HUES6 (cell line): ENCODE results near the gene DENND1A.

Experiments used
- H3K27ac ChIP-seq: 2 replicates; pipeline ENCODE4 v1.7.0; 2013; ENCODE audit warnings: low read depth, mild to moderate bottlenecking, low read length, inconsistent platforms
- H3K27me3 ChIP-seq: 2 replicates; pipeline ENCODE4 v1.6.1; 2013; ENCODE audit warnings: low read length; ENCODE audit not compliant: control insufficient read depth, insufficient read depth
- H3K36me3 ChIP-seq: 2 replicates; pipeline ENCODE4 v1.6.1; 2013; ENCODE audit warnings: low read length; ENCODE audit not compliant: control insufficient read depth, insufficient read depth
- H3K4me1 ChIP-seq: 2 replicates; pipeline ENCODE4 v1.6.1; 2013; ENCODE audit warnings: low read length; ENCODE audit not compliant: control insufficient read depth, insufficient read depth
- H3K4me3 ChIP-seq: 2 replicates; pipeline ENCODE4 v1.5.1; 2013; ENCODE audit warnings: low read depth, low read length
- H3K9ac ChIP-seq: one replicate; pipeline ENCODE4 v1.6.1; 2013; ENCODE audit warnings: mild to moderate bottlenecking, low read length
- H3K9me3 ChIP-seq: 2 replicates; pipeline ENCODE4 v1.6.1; 2013; ENCODE audit warnings: low read depth, low read length; ENCODE audit not compliant: control insufficient read depth, insufficient read depth

DENND1A gene

DNA sequence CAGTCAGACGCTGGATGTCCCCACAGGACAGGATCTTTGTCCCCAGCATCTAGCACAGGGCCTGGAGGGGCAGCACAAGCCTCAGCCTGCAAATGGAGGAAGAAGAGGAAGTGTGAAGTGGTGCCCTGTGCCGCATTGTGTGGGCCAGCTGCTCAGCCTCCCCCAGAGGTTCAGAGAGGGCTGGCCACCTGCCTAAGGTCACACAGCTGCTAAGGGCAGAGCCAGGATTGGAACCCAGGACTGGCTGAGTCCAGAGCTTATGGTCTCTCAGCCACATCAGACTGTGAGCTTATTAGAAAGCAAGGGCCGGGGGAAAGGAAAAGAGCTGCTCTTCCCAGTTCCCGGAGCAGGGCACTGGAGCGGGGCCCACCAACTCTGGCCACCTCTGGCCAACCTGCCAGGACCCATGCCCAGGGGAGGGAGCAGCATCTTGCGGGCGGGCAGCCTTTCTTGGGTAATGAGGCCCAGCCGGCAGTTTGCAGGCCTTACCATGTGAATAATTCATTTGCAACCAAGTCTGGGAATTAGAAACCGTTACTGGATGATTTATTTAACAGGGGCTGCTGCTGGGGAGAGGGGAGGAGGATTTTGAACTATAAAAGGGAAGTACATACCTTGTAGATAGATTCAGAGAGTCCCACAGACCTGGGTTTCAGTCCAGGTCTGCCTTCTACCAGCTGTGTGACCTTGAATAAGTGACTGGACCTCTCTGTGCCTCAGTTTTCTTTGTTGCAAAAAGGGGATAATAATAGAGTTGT is 585.6 kb downstream of the DENND1A start:
- Histone ChIP-seq H3K27ac (no peak overlapping the region), H3K4me3 (no peak overlapping the region), H3K36me3 (no peaks in the 10 kb centered on the region), H3K9ac (no peak overlapping the region), H3K27me3 (no peaks in the 10 kb centered on the region), H3K9me3 (no peaks in the 10 kb centered on the region), H3K4me1 (peaks cover 18% of the 10 kb centered on the region)

DNA sequence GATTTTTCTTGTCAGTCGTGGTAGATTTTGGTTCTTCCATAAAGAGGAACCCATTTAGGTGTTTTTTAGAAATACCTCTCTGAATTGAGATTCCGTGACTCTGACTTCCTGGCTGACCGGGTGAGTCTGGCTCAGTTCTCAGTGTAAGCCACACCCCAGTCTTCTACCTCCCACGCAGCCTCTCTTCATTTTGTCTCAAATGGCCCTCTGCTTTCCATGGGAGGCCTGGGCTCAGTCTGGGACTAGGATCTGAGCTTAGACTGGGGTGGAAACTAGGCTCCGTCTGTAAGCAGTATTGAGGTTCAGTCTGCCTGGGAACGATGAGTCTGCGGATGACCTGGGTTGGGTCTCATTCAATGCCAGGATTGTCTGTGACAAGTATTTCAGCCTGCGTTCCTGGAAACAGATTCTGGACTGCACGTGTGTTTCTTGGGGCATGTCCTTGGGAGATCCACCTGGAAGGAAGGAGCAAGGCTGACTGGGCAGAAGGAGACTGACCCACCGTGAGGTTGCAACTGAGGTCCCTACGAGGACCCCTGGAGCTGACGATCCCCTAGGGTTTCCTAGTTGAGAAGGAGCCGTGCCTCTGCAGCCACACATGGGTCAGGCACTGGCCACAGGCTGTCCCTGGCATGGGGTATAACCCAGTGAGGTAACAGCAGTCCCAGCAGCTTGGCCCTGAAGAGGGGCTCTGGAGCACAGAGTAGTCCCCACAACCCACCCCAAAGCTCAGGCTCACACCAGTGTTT is 586.3 kb downstream of the DENND1A start:
- Histone ChIP-seq H3K36me3 (no peaks in the 10 kb centered on the region), H3K27ac (no peak overlapping the region), H3K9me3 (no peaks in the 10 kb centered on the region), H3K9ac (no peak overlapping the region), H3K27me3 (no peaks in the 10 kb centered on the region), H3K4me3 (no peak overlapping the region), H3K4me1 (peaks cover 21% of the 10 kb centered on the region)

DNA sequence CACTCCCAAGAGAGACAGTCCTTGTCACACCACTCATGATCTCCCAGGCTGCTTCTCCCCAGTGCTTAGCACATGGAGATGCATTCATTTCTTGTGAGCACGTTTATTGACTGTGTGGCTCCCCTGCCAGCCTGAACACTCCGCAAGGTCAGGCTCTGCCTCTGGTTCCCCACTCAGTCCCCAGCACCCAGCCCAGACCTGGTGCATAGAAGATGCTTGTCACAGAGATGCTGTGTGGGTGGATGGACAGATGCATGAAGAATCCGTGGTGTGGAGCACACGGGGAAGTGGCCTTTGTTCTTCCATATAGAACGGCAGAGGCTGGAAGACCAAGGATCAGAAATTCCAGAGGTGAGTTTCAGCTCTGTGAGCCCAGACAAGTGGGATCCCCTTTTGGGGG is 587.7 kb downstream of the DENND1A start:
- Histone ChIP-seq H3K4me1 (peaks cover 21% of the 10 kb centered on the region), H3K27ac (no peak overlapping the region), H3K9ac (no peak overlapping the region), H3K27me3 (no peaks in the 10 kb centered on the region), H3K4me3 (no peak overlapping the region), H3K9me3 (no peaks in the 10 kb centered on the region), H3K36me3 (no peaks in the 10 kb centered on the region)

DNA sequence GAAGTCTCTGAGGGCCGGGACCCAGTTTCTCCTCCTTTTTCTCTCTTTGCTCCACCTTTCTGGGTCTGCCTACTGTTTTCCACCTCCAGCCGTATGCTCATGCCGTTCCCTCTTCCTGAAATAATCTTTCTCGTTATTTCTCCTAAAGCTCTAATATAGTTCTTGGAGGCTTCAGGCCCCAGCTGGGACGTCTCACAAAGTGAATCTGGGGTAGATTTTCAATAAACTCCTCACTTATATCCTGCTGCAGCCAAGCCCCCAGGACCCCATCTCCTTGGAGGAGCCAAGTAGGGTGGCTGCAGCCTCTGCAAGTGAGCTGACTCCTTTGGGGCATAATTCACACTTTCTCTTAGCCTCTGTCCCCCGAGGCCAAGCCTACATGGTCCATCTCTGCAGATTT is 588.1 kb downstream of the DENND1A start:
- Histone ChIP-seq H3K4me3 (no peak overlapping the region), H3K27me3 (no peaks in the 10 kb centered on the region), H3K36me3 (no peaks in the 10 kb centered on the region), H3K27ac (no peak overlapping the region), H3K9me3 (no peaks in the 10 kb centered on the region), H3K9ac (no peak overlapping the region), H3K4me1 (peaks cover 21% of the 10 kb centered on the region)

DNA sequence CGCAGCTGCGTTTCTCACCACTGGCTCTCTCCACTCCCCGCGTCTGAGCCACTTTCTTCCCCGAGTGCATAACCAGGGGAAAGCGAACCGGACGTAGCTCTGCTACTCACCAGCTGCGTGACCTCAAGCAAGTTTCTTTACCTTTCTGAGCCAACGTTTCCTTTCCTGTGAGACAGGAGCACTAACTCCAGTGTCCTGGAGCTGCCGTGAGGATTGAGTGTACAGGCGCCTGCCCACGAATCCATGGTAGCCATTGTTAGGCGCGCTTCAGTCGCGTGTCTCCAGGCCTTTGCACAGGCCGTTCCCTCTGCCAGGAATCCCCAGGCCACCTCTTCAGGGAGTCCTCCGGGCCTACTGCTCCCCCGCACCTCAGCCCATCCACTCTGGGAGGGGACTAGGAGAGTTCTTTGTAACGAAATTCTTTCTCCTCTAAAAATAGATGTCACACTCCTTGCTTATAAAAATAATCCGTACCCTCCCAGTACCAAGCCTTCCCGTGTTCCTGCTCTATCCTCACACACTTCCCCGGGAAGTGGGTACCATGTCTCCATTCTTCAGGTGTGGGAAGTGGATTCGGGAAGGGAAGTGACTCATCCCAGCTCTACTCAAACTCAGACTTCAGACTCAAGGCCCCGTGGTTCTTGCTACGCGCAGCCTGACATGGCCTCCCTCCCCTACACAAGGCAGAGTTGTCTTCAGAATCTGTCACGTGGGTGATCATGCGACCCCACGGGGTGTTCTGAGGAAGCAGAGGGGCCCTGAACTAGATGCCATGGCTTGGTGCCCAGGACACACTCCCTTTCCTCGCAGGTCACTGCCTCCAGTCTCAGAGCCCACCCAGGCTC is 590.0 kb downstream of the DENND1A start:
- Histone ChIP-seq H3K27me3 (no peaks in the 10 kb centered on the region), H3K36me3 (no peaks in the 10 kb centered on the region), H3K4me1 (peaks cover 37% of the 10 kb centered on the region), H3K4me3 (0 out of 2 replicates have a peak overlapping the region, but pooled peaks have one; percentile 2), H3K9me3 (no peaks in the 10 kb centered on the region), H3K9ac (peak overlapping the region; percentile 14), H3K27ac (no peak overlapping the region)

DNA sequence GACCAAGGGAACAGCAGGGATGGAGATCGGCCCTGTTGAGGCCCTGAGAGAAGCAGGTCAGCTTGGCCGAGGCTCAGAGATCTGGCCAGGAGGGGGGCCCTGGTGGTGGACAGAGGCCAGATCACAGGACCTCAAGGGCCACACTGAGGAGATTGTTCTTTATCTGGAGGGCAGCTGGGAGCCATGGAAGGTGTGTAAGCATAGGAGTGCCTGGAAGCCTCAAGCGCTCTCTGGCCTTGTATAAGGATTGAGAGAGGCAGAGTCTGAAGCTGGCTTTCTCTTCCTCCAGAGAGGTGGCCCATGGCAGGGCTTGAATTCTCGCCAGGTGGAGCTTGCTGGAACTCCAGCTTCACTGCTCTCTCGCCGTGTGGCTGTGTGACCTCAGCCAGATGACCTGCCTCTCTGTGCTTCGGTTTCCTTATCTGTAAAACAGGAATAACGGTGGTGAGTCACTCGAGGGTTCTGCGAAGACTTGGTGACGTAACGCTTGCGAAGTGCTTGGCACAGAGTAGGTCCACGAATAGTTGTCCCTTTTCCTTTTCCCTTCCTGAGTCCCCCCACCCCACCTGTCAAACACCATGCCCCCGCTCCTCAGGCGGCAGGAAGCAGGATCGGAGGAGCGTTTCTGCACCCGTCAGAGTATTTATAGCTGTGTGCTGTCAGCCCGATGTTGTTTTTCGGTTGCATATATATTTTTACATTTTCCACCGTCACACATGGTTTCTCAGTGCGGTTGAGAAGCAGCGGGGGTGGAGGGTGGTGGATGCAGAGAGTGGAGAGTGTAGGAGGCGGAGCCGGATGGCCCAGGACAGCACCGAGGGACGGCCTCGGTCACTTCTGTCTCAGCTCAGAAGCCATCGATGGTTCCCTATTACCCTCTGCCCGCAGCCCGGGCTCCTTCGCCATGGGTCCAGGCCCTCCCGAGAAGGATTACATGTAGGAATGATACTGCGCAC is 590.9 kb downstream of the DENND1A start:
- Histone ChIP-seq H3K9me3 (no peaks in the 10 kb centered on the region), H3K36me3 (no peaks in the 10 kb centered on the region), H3K9ac (peak overlapping the region; percentile 14), H3K4me3 (0 out of 2 replicates have a peak overlapping the region, but pooled peaks have one; percentile 2), H3K27ac (no peak overlapping the region), H3K27me3 (no peaks in the 10 kb centered on the region), H3K4me1 (peaks cover 37% of the 10 kb centered on the region)

DNA sequence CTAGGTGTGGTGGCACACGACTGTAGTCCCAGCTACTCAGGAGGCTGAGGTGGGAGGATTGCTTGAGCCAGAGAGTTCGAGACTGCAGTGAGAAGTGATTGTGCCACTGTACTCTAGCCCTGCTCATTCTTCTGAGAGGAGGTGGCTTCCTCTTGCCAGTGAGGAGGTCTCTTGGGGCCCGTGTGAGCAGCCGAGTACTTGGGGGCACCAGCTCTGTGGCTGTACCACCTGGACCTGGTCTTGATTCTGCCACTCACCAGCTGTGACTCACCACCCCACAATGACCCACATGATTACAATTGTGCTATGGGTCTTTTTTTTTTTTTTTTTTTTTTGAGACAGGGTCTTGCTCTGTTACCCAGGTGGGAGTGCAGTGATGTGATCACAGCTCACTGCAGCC is 592.0 kb downstream of the DENND1A start:
- Histone ChIP-seq H3K9ac (no peak overlapping the region), H3K27me3 (no peaks in the 10 kb centered on the region), H3K9me3 (no peaks in the 10 kb centered on the region), H3K4me1 (peaks cover 31% of the 10 kb centered on the region), H3K36me3 (no peaks in the 10 kb centered on the region), H3K4me3 (no peak overlapping the region), H3K27ac (no peak overlapping the region)

DNA sequence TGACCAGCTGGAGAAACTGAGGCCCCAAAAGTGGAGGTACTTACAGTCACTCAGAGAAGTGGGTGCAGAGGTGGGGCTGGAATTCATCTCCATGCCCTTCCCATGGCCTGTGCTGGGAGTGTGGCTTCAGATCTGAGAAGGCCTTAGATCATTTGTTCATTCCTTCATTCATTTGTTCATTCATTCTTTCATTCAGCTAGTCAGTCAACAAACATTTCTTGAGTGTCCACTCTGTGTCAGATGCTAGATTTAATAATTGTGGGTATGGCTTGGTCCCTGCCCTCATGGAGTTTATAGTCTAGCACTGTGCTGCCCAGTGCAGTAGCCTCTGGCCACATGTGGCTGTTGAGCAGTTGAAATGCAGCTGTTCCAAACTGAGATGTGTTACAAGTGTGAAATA is 593.0 kb downstream of the DENND1A start:
- Histone ChIP-seq H3K4me1 (peaks cover 31% of the 10 kb centered on the region), H3K9me3 (no peaks in the 10 kb centered on the region), H3K36me3 (no peaks in the 10 kb centered on the region), H3K9ac (no peak overlapping the region), H3K27me3 (no peaks in the 10 kb centered on the region), H3K27ac (no peak overlapping the region), H3K4me3 (no peak overlapping the region)

DNA sequence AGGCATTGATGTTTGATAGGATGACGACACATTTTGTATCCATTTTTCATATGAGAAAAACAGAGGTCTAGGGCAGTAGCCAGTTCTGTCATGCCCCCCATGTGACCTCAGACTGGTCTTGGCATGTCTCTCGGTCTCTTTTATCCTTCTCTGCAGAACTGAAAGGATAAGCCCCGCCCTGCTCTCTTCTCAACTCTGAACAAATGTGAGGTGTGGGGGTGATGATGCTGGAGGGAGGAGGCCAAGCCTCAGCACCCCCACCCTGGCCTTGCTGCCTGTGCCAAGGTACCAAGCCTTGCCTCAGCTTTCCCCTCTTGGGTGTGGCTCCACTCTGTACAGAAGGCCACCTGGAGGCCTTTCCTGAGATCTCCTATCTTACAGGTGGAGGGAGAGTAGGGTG is 593.5 kb downstream of the DENND1A start:
- H3K4me3 ChIP-seq = no peak overlapping the region
- H3K4me1 ChIP-seq = peaks cover 31% of the 10 kb centered on the region
- H3K9ac ChIP-seq = no peak overlapping the region
- H3K27ac ChIP-seq = no peak overlapping the region
- H3K36me3 ChIP-seq = no peaks in the 10 kb centered on the region
- no peaks in the 10 kb centered on the region for H3K9me3 ChIP-seq
- H3K27me3 ChIP-seq = no peaks in the 10 kb centered on the region

DNA sequence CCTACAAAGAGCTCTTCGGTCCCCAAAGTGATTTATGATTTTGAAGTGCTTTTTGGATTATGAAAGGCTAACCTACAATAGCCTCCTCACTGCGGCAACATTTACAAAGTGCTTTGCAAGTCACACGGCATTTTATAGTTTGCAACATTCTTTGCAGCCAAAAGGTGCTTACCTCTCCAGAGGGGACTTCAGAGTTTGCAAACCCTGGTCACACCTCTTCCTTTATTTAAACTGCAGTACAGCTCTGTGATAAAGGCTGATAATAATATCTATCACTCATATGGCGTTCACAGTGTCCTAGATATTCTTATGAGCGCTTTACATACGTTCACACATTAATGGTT is 594.0 kb downstream of the DENND1A start:
- no peak overlapping the region for H3K27ac ChIP-seq

More for the DNA sequence above, 594.0 kb downstream of the DENND1A start:
- Histone ChIP-seq H3K9ac (no peak overlapping the region), H3K4me3 (no peak overlapping the region), H3K27me3 (no peaks in the 10 kb centered on the region), H3K36me3 (no peaks in the 10 kb centered on the region), H3K4me1 (peaks cover 31% of the 10 kb centered on the region), H3K9me3 (no peaks in the 10 kb centered on the region)
